NCI-H146 (cell line): ENCODE data around the gene CAPN5.
A peak's percentile ranks its signal among the peaks of the same experiment; 100 is the strongest.

ENCODE experiments used
- DNase-seq: peaks from one replicate; lab custom pipeline; 2025; lab: John Stamatoyannopoulos, UW

CAPN5 gene

DNA sequence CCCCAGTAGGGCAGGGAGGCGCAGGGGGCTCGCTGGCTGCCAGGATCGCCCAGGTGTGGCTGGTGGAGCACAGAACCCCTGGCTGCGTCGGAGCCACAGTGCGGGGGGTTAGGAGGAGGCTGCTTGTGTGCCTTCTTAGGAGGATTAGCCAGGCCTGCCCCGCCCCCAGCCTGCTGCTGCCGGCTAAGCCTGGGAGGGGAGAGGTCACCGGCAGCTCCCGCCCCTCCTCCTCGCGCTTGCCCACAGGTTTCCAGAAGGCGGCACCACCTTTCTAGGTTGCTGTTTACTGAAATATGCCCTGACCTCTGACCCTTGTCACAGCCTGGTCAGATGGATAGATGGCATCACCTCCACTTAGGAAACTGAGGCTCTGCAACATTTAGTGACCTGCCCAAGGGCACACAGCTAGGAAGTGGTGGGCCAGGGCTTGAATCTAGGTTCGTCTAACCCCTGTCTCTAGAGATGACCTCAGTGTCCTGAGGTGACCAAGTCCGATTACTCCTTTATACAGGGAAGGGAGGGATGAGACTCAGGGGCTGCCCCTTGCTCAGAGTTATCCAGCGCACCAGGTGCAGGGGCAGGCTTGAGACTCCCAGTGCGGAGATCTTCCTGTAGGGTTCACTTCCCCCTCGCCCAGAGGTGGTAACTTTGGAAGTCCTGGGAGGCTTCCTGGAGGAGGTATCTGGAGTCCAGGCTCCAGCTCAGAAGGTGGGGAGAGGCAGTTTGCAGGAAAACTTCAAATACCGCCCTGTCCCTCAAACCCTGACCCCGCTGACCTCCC lies 105.3 kb downstream of the CAPN5 start:
- DNase-seq, result no peak

DNA sequence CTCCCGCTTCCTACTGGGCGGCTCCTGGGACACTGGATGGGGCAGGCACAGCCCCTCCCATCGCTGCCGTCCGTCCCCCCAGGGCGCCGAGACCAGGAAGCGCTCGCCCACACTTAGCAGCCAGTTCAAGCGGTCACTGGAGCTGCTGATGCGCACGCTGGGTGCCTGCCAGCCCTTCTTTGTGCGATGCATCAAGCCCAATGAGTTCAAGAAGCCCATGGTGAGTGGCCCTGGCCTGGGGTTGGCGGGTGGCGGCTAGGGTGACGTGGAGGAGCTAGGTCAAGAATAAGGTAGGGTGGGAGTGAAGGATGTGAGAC lies 105.9 kb downstream of the CAPN5 start:
- DNase-seq, result no peak

DNA sequence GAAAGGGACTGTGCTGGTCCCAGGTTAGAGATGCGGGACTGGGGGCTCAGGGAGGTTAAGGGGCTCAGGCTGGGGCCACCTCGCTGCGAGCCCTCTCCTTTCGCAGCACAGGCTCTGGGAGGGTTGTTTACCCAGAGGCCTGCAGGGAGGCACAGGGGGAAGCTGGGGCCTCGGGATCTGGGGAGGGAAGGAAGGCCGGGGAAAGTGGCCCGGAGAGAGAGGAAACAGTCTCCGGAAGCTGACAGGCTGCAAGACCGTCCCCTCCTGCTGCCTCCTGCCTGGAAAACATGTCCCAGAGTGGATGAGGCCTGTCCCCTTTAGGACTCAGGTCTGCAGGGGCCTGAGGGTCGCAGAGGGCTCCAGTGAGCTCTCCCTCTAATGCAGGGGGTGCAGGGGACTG lies 106.7 kb downstream of the CAPN5 start:
- DNase-seq, result no peak

DNA sequence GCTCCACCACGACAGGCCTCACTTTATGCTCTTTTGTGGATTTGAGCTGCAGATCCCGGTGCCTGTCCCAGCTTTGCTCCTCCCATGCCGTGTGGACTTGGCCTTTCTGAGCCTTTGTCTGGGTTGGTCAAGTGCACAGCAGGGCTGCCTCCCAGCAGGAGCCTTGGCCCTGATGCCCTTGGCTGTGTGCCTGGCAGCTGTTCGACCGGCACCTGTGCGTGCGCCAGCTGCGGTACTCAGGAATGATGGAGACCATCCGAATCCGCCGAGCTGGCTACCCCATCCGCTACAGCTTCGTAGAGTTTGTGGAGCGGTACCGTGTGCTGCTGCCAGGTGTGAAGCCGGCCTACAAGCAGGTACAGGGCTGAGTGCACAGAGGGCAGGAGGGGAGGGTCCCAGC lies 107.8 kb downstream of the CAPN5 start:
- DNase-seq, result peak; percentile 88

DNA sequence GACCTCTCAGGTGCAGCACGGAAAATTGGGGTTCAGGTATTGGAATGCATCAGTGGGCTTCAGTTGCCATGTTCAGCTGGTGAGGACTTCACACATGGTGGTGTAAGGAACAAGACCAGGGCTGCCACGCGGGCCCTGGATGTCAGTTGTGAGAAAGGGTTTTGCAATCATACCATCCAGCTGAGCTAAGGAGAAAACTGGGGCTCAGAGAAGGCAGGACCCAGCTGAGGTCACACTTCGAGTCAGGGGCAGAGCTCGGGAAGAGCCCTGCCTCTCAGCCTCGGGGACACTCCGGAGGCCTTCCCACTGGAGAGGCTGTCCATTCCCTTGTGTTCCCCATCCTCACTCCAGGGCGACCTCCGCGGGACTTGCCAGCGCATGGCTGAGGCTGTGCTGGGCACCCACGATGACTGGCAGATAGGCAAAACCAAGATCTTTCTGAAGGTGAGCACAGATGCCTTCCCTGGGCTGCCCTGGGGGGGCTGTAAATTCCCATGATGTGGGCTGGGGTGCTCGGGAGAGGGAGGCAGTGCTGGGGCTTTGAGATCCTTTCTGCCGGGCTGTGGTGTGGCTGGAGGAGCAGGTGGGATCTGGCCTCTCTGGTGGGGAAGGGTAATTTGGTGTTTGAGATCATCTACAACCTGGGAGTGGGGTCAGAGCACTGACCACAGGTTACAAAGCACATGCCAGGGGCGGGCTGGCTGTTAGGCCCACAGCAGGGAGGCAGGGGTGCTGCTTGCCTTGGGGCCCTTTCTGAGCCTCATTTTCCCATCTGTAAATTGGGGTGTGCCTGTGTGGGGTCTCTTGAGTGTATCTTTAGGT lies 108.5 kb downstream of the CAPN5 start:
- no peak for DNase-seq
